ENCODE measurements around the gene C19orf47.

C19orf47 gene

DNA sequence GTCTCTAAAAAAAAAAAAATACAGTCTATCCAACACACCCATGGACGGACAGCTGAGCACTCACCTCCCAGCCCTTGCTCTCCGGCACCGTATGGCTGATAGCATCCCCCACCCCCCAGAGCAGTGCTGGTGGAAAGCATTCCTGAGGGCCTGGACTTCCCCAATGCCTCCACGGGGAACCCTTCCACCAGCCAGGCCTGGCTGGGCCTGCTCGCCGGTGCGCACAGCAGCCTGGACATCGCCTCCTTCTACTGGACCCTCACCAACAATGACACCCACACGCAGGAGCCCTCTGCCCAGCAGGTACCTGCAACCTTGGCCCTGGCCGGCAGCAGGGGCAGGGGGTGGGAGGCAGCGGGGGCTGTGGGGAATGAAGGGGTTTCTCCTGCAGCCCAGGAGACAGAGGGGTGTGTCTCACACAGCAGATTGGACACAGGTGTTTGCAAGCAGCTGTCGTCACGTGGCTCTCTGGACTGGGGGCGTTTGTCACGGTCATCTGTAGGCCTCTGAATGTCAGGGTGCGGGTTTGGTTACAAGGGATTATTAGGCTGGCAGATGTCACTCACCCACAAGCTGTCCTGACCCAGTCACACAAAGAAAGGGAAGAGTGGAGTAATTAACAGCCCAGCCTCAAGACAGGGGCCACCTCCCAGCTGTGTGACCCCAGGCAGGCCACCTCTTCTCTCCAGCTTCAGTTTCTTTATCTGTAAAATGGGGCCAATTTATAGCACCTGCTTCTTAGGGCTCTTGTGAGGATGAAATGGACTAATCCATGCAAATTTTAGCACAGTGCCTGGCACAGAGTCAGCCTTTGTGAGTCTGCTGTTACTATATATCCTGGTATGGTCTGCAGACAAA, 19.6 kb upstream of the C19orf47 start:
- Histone ChIP-seq H3K9me2 (replicated peaks; ENCODE audit: low read depth, low read length) (no peaks in the 10 kb centered on the region), H3K4me3 (ENCODE audit: low read length, poor library complexity, severe bottlenecking) (no peak overlapping the region), H3K9me3 (ENCODE audit: insufficient read depth, low read depth, low read length) (no peaks in the 10 kb centered on the region), H3F3A (ENCODE audit: low read depth) (0 out of 2 replicates have a peak, but pooled peaks cover 6% of the 10 kb centered on the region), H3K36me3 (ENCODE audit: insufficient read depth, low read length) (no peaks in the 10 kb centered on the region), H3K4me1 (ENCODE audit: insufficient read depth, low read length, poor library complexity, severe bottlenecking) (peaks cover 13% of the 10 kb centered on the region), H4K20me1 (ENCODE audit: insufficient read depth, low read length, poor library complexity, severe bottlenecking) (no peaks in the 10 kb centered on the region), H2AFZ (ENCODE audit: low read length) (no peak overlapping the region), H3K9ac (ENCODE audit: low read depth, low read length, poor library complexity, severe bottlenecking) (no peak overlapping the region), H3K27me3 (ENCODE audit: insufficient read depth, low read length, poor library complexity, severe bottlenecking) (no peaks in the 10 kb centered on the region), H3K4me2 (ENCODE audit: low read depth, low read length, poor library complexity, severe bottlenecking) (no peak overlapping the region), H3K79me2 (ENCODE audit: insufficient read depth, low read length) (no peaks in the 10 kb centered on the region)
- TF ChIP-seq, protein P1, sequence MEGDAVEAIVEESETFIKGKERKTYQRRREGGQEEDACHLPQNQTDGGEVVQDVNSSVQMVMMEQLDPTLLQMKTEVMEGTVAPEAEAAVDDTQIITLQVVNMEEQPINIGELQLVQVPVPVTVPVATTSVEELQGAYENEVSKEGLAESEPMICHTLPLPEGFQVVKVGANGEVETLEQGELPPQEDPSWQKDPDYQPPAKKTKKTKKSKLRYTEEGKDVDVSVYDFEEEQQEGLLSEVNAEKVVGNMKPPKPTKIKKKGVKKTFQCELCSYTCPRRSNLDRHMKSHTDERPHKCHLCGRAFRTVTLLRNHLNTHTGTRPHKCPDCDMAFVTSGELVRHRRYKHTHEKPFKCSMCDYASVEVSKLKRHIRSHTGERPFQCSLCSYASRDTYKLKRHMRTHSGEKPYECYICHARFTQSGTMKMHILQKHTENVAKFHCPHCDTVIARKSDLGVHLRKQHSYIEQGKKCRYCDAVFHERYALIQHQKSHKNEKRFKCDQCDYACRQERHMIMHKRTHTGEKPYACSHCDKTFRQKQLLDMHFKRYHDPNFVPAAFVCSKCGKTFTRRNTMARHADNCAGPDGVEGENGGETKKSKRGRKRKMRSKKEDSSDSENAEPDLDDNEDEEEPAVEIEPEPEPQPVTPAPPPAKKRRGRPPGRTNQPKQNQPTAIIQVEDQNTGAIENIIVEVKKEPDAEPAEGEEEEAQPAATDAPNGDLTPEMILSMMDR (conservative IDR thresholded peaks at IDR 0.05; ENCODE audit: low read length): no peak
- TF ChIP-seq EZH2phosphoT487 (IDR thresholded peaks at IDR 0.05; ENCODE audit: borderline replicate concordance): no peak

DNA sequence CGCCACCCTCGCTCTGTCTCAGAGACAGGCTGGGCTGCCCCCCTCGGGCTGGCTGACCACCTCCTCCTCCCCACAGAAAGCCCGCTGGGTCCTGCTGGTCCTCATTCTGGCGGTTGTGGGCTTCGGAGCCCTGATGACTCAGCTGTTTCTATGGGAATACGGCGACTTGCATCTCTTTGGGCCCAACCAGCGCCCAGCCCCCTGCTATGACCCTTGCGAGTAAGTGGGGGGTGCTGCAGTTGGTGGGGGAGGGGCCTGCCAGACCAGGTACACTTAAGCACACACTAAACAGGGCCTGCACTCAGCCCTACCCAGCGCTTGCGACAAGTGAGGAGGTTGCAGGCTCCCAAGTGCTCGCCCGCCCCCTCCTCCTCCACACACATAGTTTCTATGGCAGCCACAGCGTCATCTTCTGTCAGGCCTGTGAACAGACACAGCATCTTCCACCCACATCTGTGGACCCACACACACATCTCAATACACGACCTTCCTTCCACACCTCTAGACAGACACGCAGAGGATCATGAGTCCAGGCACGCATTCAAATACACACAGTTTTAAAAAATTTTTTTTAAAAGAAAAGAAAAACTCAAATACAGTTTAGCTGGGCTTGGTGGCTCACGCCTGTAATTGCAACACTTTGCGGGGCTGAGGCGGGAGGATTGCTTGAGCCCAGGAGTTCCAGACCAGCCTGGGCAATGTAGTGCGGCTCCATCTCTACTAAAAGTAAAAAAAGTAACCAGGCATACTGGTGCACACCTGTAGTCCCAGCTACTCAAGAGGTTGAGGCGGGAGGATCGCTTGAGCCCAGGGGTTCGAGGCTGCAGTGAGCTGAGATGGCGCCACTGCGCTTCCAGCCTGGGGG, 18.7 kb upstream of the C19orf47 start:
- Histone ChIP-seq H4K20me1 (ENCODE audit: insufficient read depth, low read length, poor library complexity, severe bottlenecking) (no peaks in the 10 kb centered on the region), H3K27me3 (ENCODE audit: insufficient read depth, low read length, poor library complexity, severe bottlenecking) (no peaks in the 10 kb centered on the region), H3K4me3 (ENCODE audit: low read length, poor library complexity, severe bottlenecking) (no peak overlapping the region), H3K79me2 (ENCODE audit: insufficient read depth, low read length) (no peaks in the 10 kb centered on the region), H3K4me2 (ENCODE audit: low read depth, low read length, poor library complexity, severe bottlenecking) (no peak overlapping the region), H3K36me3 (ENCODE audit: insufficient read depth, low read length) (no peaks in the 10 kb centered on the region), H3F3A (ENCODE audit: low read depth) (0 out of 2 replicates have a peak, but pooled peaks cover 7% of the 10 kb centered on the region), H3K9ac (ENCODE audit: low read depth, low read length, poor library complexity, severe bottlenecking) (no peak overlapping the region), H2AFZ (ENCODE audit: low read length) (no peak overlapping the region), H3K9me3 (ENCODE audit: insufficient read depth, low read depth, low read length) (no peaks in the 10 kb centered on the region), H3K4me1 (ENCODE audit: insufficient read depth, low read length, poor library complexity, severe bottlenecking) (peaks cover 22% of the 10 kb centered on the region), H3K9me2 (replicated peaks; ENCODE audit: low read depth, low read length) (no peaks in the 10 kb centered on the region)
- no peak for TF ChIP-seq EZH2phosphoT487 (IDR thresholded peaks at IDR 0.05; ENCODE audit: borderline replicate concordance)
- TF ChIP-seq, protein P1 (conservative IDR thresholded peaks at IDR 0.05; ENCODE audit: low read length): no peak

DNA sequence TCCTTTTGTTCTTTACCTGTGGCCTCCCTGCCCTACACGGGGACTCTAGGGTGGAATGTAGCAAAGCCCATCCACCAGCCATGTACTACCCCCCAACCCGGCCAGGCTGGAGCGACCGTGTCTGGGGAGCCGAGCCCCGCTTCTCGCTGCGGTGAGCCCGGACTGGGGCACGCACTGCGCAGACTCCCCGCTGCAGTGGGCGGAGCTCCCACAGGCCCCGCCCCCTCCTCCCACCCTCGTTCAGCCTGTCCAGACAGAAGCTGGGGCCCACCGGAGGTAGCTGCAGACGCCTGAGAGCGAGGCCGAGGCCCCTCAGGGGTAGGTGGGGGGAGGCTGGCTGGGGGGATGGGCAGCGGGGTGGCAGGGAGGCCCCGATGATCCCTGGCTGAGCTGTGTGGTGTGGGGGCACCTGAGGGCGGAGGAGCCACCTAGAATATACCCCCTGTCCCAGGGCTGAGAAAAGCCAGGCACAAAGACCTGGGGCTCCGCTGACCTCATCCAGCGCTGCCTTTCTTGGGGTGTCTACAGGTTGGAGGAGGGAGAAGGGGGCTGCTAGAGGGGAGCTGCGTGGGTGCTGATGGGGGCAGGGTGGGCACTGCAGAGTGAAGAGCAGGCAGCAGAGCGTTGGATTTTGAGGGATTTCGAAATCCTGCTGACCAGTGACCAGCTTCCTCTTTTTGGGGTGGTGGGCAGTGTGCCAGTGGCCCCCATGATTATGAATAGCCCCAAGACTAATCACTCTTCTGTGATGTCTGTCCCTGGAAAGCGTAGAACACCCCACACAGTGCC, 17.6 kb upstream of the C19orf47 start:
- Histone ChIP-seq H3K9me2 (replicated peaks; ENCODE audit: low read depth, low read length) (no peaks in the 10 kb centered on the region), H3K27me3 (ENCODE audit: insufficient read depth, low read length, poor library complexity, severe bottlenecking) (no peaks in the 10 kb centered on the region), H2AFZ (ENCODE audit: low read length) (no peak overlapping the region), H3K9me3 (ENCODE audit: insufficient read depth, low read depth, low read length) (no peaks in the 10 kb centered on the region), H3K9ac (ENCODE audit: low read depth, low read length, poor library complexity, severe bottlenecking) (no peak overlapping the region), H3K4me3 (ENCODE audit: low read length, poor library complexity, severe bottlenecking) (no peak overlapping the region), H4K20me1 (ENCODE audit: insufficient read depth, low read length, poor library complexity, severe bottlenecking) (no peaks in the 10 kb centered on the region), H3F3A (ENCODE audit: low read depth) (0 out of 2 replicates have a peak, but pooled peaks cover 7% of the 10 kb centered on the region), H3K79me2 (ENCODE audit: insufficient read depth, low read length) (no peaks in the 10 kb centered on the region), H3K36me3 (ENCODE audit: insufficient read depth, low read length) (no peaks in the 10 kb centered on the region), H3K4me2 (ENCODE audit: low read depth, low read length, poor library complexity, severe bottlenecking) (no peak overlapping the region), H3K4me1 (ENCODE audit: insufficient read depth, low read length, poor library complexity, severe bottlenecking) (peaks cover 18% of the 10 kb centered on the region)
- TF ChIP-seq, protein P1 (conservative IDR thresholded peaks at IDR 0.05; ENCODE audit: low read length): no peak
- TF ChIP-seq EZH2phosphoT487 (IDR thresholded peaks at IDR 0.05; ENCODE audit: borderline replicate concordance): no peak

Data from Loucy (cell line).